Fibroblast of lung (primary cell): ENCODE results near the gene CMBL. TPM values are rescaled to one million over a fixed set of nuclear protein-coding genes. Genes with fewer than 3 reads are reported as not detected.

Experiments
- DNase-seq, 2 donors: peaks; one replicate each; pipeline versions ENCODE4 v3.0.0 to v3.0.0-alpha.2; 2010; ENCODE audit warnings: low read depth in 2 of 2
- H2AFZ ChIP-seq: 2 replicates; pipeline ENCODE4 v1.5.1; 2012; ENCODE audit warnings: low read length, control low read depth, inconsistent platforms
- H3K27ac ChIP-seq: 2 replicates; pipeline ENCODE4 v1.5.1; 2011; ENCODE audit warnings: low read length, control low read depth; ENCODE audit not compliant: insufficient read depth
- H3K27me3 ChIP-seq: 2 replicates; pipeline ENCODE4 v1.5.1; 2011; ENCODE audit warnings: mild to moderate bottlenecking, low read length; ENCODE audit not compliant: control insufficient read depth, insufficient read depth
- H3K36me3 ChIP-seq: 2 replicates; pipeline ENCODE4 v1.5.1; 2011; ENCODE audit warnings: low read length; ENCODE audit not compliant: control insufficient read depth, insufficient read depth
- H3K4me1 ChIP-seq: 2 replicates; pipeline ENCODE4 v1.5.1; 2011; ENCODE audit warnings: low read length; ENCODE audit not compliant: control insufficient read depth, insufficient read depth; ENCODE audit errors: extremely low read depth
- H3K4me2 ChIP-seq: 2 replicates; pipeline ENCODE4 v1.5.1; 2011; ENCODE audit warnings: low read length, control low read depth; ENCODE audit not compliant: insufficient read depth; ENCODE audit errors: extremely low read depth
- H3K4me3 ChIP-seq, 4 experiments: fragments of 200-600 bp in 1 of 4; sonication (generic) in 1 of 4; replicated peaks in 1 of 4; 2 replicates each; pipeline ENCODE4 v1.5.1; 2011 to 2016; ENCODE audit warnings: low read length in 4 of 4, low read depth in 3 of 4, mild to moderate bottlenecking in 3 of 4, control low read depth in 2 of 4, inconsistent platforms in 1 of 4, mixed read lengths in 1 of 4; ENCODE audit not compliant: insufficient read depth in 1 of 4; ENCODE audit errors: control extremely low read depth in 1 of 4
- H3K79me2 ChIP-seq: 2 replicates; pipeline ENCODE4 v1.5.1; 2012; ENCODE audit warnings: mild to moderate bottlenecking, low read length, inconsistent platforms; ENCODE audit not compliant: control insufficient read depth, insufficient read depth
- H3K9ac ChIP-seq: 2 replicates; pipeline ENCODE4 v1.5.1; 2011; ENCODE audit warnings: mild to moderate bottlenecking, low read length, control low read depth; ENCODE audit not compliant: insufficient read depth
- H3K9me3 ChIP-seq: 2 replicates; pipeline ENCODE4 v1.5.1; 2012; ENCODE audit warnings: low read depth, low read length; ENCODE audit not compliant: control insufficient read depth, insufficient read depth
- H4K20me1 ChIP-seq: 2 replicates; pipeline ENCODE4 v1.5.1; 2011; ENCODE audit warnings: low read length; ENCODE audit not compliant: control insufficient read depth, insufficient read depth; ENCODE audit errors: extremely low read depth
- EZH2 ChIP-seq: IDR thresholded peaks from 2 replicates; pipeline ENCODE4 v1.5.1; 2012; ENCODE audit warnings: low read length, control low read depth, mild to moderate bottlenecking; ENCODE audit errors: missing control alignments
- polyA plus RNA-seq, 2 donors: library from polyadenylated mRNA; depleted of rRNA in 1 of 2; stranded (reverse) in 1 of 2; unstranded in 1 of 2; fragments of >200 nt; gene quantifications; 2 replicates each; pipeline ENCODE4 v1.2.1, GENCODE V29; 2011 to 2012; ENCODE audit warnings: missing spikeins in 1 of 2
- total RNA-seq: library from RNA; depleted of rRNA; stranded (reverse); fragments of >200 nt; gene quantifications from 2 replicates; pipeline ENCODE4 v1.2.1, GENCODE V29; 2014
- TF ChIP-seq, protein P1 (sequence below), 2 donors: IDR thresholded peaks in 1 of 2; conservative IDR thresholded peaks in 1 of 2; 1 replicate in 1 of 2; 2 replicates in 1 of 2; pipeline ENCODE4 v1.5.1; 2011 to 2012; ENCODE audit warnings: low read length in 2 of 2, control low read depth in 1 of 2, inconsistent platforms in 1 of 2, low read depth in 1 of 2, mild to moderate bottlenecking in 1 of 2

CMBL gene
- total and polyA plus RNA-seq, 2 donors (not counting 1 experiment from before 2014, with no cell fraction given), result 18.6 to 20.8 TPM

DNA sequence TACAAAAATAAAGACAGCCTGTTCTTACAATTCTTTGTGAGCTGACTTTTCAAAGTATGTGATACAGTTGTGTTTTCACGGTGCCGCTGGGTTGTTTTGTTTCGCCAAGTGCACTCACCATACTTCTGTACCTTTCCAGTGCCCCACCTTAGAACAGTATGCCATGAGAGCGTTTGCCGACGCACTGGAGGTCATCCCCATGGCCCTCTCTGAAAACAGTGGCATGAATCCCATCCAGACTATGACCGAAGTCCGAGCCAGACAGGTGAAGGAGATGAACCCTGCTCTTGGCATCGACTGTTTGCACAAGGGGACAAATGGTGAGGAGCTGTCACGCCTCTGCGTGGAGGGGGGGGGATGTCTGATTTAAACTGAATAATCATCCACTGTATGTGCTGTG, 44.7 kb downstream of the CMBL start:
- no peaks in the 10 kb centered on the region for H3K27me3 ChIP-seq
- H4K20me1 ChIP-seq, result no peaks in the 10 kb centered on the region
- H2AFZ ChIP-seq, result no peak overlapping the region
- peaks cover 44% of the 10 kb centered on the region for H3K36me3 ChIP-seq
- no peak overlapping the region for H3K4me3 ChIP-seq
- no peak for DNase-seq
- no peak overlapping the region for H3K27ac ChIP-seq
- no peak for TF ChIP-seq EZH2
- TF ChIP-seq, protein P1, sequence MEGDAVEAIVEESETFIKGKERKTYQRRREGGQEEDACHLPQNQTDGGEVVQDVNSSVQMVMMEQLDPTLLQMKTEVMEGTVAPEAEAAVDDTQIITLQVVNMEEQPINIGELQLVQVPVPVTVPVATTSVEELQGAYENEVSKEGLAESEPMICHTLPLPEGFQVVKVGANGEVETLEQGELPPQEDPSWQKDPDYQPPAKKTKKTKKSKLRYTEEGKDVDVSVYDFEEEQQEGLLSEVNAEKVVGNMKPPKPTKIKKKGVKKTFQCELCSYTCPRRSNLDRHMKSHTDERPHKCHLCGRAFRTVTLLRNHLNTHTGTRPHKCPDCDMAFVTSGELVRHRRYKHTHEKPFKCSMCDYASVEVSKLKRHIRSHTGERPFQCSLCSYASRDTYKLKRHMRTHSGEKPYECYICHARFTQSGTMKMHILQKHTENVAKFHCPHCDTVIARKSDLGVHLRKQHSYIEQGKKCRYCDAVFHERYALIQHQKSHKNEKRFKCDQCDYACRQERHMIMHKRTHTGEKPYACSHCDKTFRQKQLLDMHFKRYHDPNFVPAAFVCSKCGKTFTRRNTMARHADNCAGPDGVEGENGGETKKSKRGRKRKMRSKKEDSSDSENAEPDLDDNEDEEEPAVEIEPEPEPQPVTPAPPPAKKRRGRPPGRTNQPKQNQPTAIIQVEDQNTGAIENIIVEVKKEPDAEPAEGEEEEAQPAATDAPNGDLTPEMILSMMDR (conservative IDR thresholded peaks at IDR 0.05 in 1 of 2, IDR thresholded peaks at IDR 0.05 in 1 of 2; ENCODE audit: low read depth in 1 of 2, low read length in 2 of 2), result no peak
- H3K4me1 ChIP-seq, result peaks cover 4% of the 10 kb centered on the region
- H3K79me2 ChIP-seq, result peaks cover 4% of the 10 kb centered on the region
- H3K9me3 ChIP-seq, result no peaks in the 10 kb centered on the region
- H3K4me2 ChIP-seq, result no peak overlapping the region
- H3K9ac ChIP-seq, result no peak overlapping the region

DNA sequence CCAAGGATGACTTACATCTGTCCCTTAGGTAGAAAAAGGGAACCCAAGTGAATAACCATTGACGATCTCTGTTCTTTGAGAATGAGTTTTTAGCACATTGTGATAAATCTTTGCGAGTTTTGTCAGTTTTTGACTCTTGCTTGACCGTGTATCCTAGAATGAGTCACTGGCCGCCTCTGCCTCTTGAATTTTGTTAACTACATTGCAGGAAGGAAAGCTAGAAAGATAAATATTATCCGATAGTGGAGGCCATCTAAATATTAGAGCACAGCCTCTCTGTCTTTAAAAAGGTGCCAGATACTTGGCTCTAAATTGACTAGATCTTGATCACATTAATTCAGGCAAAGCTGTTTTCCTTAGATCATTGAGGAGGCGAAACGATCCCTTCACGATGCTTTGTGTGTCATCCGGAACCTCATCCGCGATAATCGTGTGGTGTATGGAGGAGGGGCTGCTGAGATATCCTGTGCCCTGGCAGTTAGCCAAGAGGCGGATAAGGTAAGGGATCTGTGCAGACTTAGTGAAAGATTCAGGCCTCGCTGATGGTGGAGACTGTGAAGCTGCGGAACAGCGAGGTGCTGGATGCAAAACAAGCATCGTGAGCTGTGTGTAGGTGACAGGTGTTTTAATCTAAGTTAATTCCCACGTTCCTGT, 45.5 kb downstream of the CMBL start:
- H3K27ac ChIP-seq, result no peak overlapping the region
- peaks cover 44% of the 10 kb centered on the region for H3K36me3 ChIP-seq
- no peaks in the 10 kb centered on the region for H4K20me1 ChIP-seq
- H3K4me3 ChIP-seq, result no peak overlapping the region
- peaks cover 4% of the 10 kb centered on the region for H3K4me1 ChIP-seq
- no peak overlapping the region for H2AFZ ChIP-seq
- H3K4me2 ChIP-seq, result no peak overlapping the region
- no peak for TF ChIP-seq EZH2
- TF ChIP-seq, protein P1 (conservative IDR thresholded peaks at IDR 0.05 in 1 of 2, IDR thresholded peaks at IDR 0.05 in 1 of 2; ENCODE audit: low read depth in 1 of 2, low read length in 2 of 2), result no peak
- H3K27me3 ChIP-seq, result no peaks in the 10 kb centered on the region
- H3K9ac ChIP-seq, result no peak overlapping the region
- no peak for DNase-seq
- peaks cover 8% of the 10 kb centered on the region for H3K79me2 ChIP-seq
- no peaks in the 10 kb centered on the region for H3K9me3 ChIP-seq

DNA sequence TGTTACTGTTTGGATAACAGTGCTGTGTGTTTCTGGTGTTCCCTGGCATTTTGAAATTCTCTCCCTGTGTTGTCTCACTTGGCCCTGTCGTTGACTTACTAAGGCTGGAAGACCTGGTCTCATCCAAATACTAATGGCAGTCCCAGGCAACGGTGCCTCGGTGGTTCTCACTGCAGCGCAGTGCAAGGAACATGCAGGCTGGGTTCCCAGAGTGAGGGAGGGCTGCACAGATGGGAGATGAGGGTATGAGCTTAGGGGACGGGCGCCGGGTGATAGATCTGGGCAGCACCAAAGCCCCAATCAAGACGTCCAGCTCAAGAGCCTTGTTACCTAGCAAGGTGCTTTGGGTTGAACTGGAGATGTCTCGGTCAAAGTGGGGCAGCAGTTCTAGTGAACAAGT, 46.6 kb downstream of the CMBL start:
- no peaks in the 10 kb centered on the region for H3K9me3 ChIP-seq
- H3K9ac ChIP-seq, result no peak overlapping the region
- H3K4me3 ChIP-seq, result no peak overlapping the region
- H3K79me2 ChIP-seq, result peaks cover 17% of the 10 kb centered on the region
- no peak overlapping the region for H3K4me2 ChIP-seq
- H2AFZ ChIP-seq, result no peak overlapping the region
- no peak for TF ChIP-seq EZH2
- TF ChIP-seq, protein P1 (conservative IDR thresholded peaks at IDR 0.05 in 1 of 2, IDR thresholded peaks at IDR 0.05 in 1 of 2; ENCODE audit: low read depth in 1 of 2, low read length in 2 of 2), result no peak
- DNase-seq, result no peak
- no peaks in the 10 kb centered on the region for H3K4me1 ChIP-seq
- H3K36me3 ChIP-seq, result peaks cover 50% of the 10 kb centered on the region
- H3K27ac ChIP-seq, result no peak overlapping the region
- H3K27me3 ChIP-seq, result no peaks in the 10 kb centered on the region
- no peaks in the 10 kb centered on the region for H4K20me1 ChIP-seq
